ENCODE data around the gene ERCC6L2. TPM values are rescaled to one million over a fixed set of nuclear protein-coding genes. Genes with fewer than 3 reads are reported as not detected.

The ERCC6L2 gene
- polyA plus RNA-seq, 2 of the 4 experiments (the other 2 are of a cell fraction): 13.3 to 36.7 TPM

- Histone ChIP-seq H3K4me2 (no peak overlapping the region), H3K27ac (no peak overlapping the region), H3K4me1 (no peaks in the 10 kb centered on the region), H3K9me3 (no peaks in the 10 kb centered on the region), H3K4me3 (no peak overlapping the region)
- POLR2A ChIA-PET: no interaction called here
- CTCF ChIA-PET: interaction anchor here (1.2 kb wide), 1 partner anchor 8 kb away, joined by 4 read pairs; no protein-coding TSS in a partner anchor
- ATAC-seq (no peak), FAIRE-seq (no peak), DNase-seq (ENCODE audit: low read depth in 1 of 2, low spot score in 1 of 2) (no peak)
- WGBS (ENCODE audit: missing lambda C conversion rate): 63% methylated on average over 1 of the region's 1 CpG
- no peak for TF ChIP-seq CTCF (IDR thresholded peaks at IDR 0.05)
- no peak for TF ChIP-seq ZNF302 (CRISPR knock-in tag; IDR thresholded peaks at IDR 0.05)
- no peak for TF ChIP-seq CBX2 (IDR thresholded peaks at IDR 0.05; ENCODE audit: borderline replicate concordance, low read depth)
- TF ChIP-seq RNF2 (IDR thresholded peaks at IDR 0.05; ENCODE audit: borderline replicate concordance, low read depth): no peak
- TF ChIP-seq JUNB (IDR thresholded peaks at IDR 0.05): no peak
- no peak for TF ChIP-seq RFX5 (IDR thresholded peaks at IDR 0.05)
- no peak for TF ChIP-seq TP53 (CRISPR knock-in tag; IDR thresholded peaks at IDR 0.05)
- TF ChIP-seq HOXB5 (CRISPR knock-in tag; IDR thresholded peaks at IDR 0.05): no peak
Observed at GRCh38 chr9:95836072-95836471, 39.4 kb upstream of the ERCC6L2 start.

GRCh38 chr9:95839012-95839411 is 36.5 kb upstream of the ERCC6L2 start:
- ChIA-PET POLR2A (no interaction called here), CTCF (no interaction called here)
- WGBS (ENCODE audit: missing lambda C conversion rate): 74% methylated on average over 3 of the region's 3 CpGs

GRCh38 chr9:95840074-95840473 is 35.4 kb upstream of the ERCC6L2 start:
- H3K4me1 ChIP-seq: no peaks in the 10 kb centered on the region
- ATAC-seq (no peak), FAIRE-seq (no peak), DNase-seq (ENCODE audit: low read depth in 1 of 2, low spot score in 1 of 2) (no peak)
- no peak overlapping the region for H3K4me2 ChIP-seq
- H3K9me3 ChIP-seq: no peaks in the 10 kb centered on the region
- ChIA-PET POLR2A (no interaction called here), CTCF (interaction anchor here (0.6 kb wide), 1 partner anchor 33 kb away, joined by 3 read pairs; no protein-coding TSS in a partner anchor)
- no peak overlapping the region for H3K4me3 ChIP-seq
- H3K27ac ChIP-seq: no peak overlapping the region
- 42% methylated on average over 2 of the region's 2 CpGs for WGBS (ENCODE audit: missing lambda C conversion rate)
- TF ChIP-seq PBX3 (IDR thresholded peaks at IDR 0.05) (no peak), PHF8 (IDR thresholded peaks at IDR 0.05; ENCODE audit: borderline replicate concordance, low read depth) (no peak), RARB (CRISPR knock-in tag; IDR thresholded peaks at IDR 0.05) (no peak), MYC (IDR thresholded peaks at IDR 0.05; ENCODE audit: borderline replicate concordance, low read length) (no peak), HDAC2 (IDR thresholded peaks at IDR 0.05) (no peak), ATOH8 (CRISPR knock-in tag; IDR thresholded peaks at IDR 0.05; ENCODE audit: low read depth) (no peak), REST (IDR thresholded peaks at IDR 0.05) (no peak), POLR2AphosphoS2 (conservative IDR thresholded peaks at IDR 0.05; ENCODE audit: low read length) (no peak), HOXB13 (CRISPR knock-in tag; IDR thresholded peaks at IDR 0.05; ENCODE audit: low read depth) (no peak), SMC3 (IDR thresholded peaks at IDR 0.05) (no peak), HOXB5 (CRISPR knock-in tag; IDR thresholded peaks at IDR 0.05) (no peak)

More at GRCh38 chr9:95839012-95839411, 36.5 kb upstream of the ERCC6L2 start:
- H3K4me1 ChIP-seq: no peaks in the 10 kb centered on the region
- H3K4me3 ChIP-seq: no peak overlapping the region
- H3K9me3 ChIP-seq: no peaks in the 10 kb centered on the region
- H3K4me2 ChIP-seq: no peak overlapping the region
- ATAC-seq: no peak
- no peak overlapping the region for H3K27ac ChIP-seq
- FAIRE-seq: no peak
- TF ChIP-seq NPAS2 (CRISPR knock-in tag; IDR thresholded peaks at IDR 0.05; ENCODE audit: borderline replicate concordance): no peak
- TF ChIP-seq TP53 (CRISPR knock-in tag; IDR thresholded peaks at IDR 0.05): no peak
- TF ChIP-seq HOXA7 (CRISPR knock-in tag; IDR thresholded peaks at IDR 0.05): no peak
- TF ChIP-seq E2F6 (IDR thresholded peaks at IDR 0.05; ENCODE audit: borderline replicate concordance, low read depth): no peak
- no peak for TF ChIP-seq ELK1 (IDR thresholded peaks at IDR 0.05; ENCODE audit: low read depth, low read length)
- TF ChIP-seq BHLHE40 (IDR thresholded peaks at IDR 0.05; ENCODE audit: low read depth, low read length): no peak
- no peak for TF ChIP-seq KDM5A (IDR thresholded peaks at IDR 0.05)
- TF ChIP-seq SREBF2 (IDR thresholded peaks at IDR 0.05): no peak
- TF ChIP-seq JUNB (IDR thresholded peaks at IDR 0.05): no peak
- no peak for TF ChIP-seq CEBPB (IDR thresholded peaks at IDR 0.05)
- no peak for TF ChIP-seq POLR2A (IDR thresholded peaks at IDR 0.05; ENCODE audit: low read length)
- TF ChIP-seq RAD21 (conservative IDR thresholded peaks at IDR 0.05 in 1 of 2, IDR thresholded peaks at IDR 0.05 in 1 of 2): no peak
- no peak for TF ChIP-seq SMC3 (IDR thresholded peaks at IDR 0.05)
- DNase-seq (ENCODE audit: low read depth in 1 of 2, low spot score in 1 of 2): no peak

Data from A549 (cell line).